D341Med (cell line): ENCODE results near the gene LDLRAD3.

Experiments used
- DNase-seq: peaks from one replicate; pipeline ENCODE4 v3.0.0; 2012; ENCODE audit warnings: low spot score

LDLRAD3 gene

DNA sequence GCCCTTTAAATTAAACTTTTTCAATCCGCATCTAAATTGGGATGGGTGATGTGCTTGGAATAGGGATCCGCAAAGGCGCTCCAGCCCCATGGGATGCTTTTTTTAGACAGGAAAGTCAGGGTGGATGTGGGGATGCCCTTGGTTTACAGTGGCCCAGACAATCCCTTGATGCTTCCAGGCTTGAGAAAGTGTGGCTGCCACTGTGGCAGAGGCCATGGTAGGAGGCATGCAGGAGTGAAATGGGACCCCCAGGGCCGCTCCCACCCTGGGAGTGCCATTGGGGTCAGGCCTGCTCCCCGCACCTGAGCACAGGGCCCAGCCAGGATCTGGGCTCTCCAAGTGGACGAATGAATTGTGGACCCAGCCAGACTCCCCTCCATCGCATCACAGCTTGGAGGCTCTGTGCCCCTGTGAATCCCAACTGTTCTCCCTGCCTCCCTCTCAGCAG lies 269.6 kb downstream of the LDLRAD3 start:
- DNase-seq = no peak

DNA sequence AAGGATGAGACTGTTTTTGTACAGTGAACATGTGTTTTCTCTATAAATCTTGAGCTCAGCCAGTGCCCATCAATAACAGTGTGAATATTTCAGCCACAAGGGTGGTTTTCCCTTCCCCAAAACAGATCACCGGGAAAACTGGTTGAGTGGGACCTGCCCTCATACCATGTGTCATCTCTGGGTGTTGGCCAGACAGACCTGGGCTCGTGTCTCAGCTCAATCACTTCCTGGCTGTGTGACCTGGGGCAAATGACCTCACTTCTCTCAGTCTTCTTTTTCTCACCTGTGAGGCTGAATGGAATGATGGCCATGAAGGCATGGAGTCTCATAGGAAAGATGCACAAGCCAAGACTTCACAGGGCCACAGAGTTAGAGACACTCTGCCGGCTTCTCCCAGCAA lies 270.6 kb downstream of the LDLRAD3 start:
- DNase-seq = no peak

DNA sequence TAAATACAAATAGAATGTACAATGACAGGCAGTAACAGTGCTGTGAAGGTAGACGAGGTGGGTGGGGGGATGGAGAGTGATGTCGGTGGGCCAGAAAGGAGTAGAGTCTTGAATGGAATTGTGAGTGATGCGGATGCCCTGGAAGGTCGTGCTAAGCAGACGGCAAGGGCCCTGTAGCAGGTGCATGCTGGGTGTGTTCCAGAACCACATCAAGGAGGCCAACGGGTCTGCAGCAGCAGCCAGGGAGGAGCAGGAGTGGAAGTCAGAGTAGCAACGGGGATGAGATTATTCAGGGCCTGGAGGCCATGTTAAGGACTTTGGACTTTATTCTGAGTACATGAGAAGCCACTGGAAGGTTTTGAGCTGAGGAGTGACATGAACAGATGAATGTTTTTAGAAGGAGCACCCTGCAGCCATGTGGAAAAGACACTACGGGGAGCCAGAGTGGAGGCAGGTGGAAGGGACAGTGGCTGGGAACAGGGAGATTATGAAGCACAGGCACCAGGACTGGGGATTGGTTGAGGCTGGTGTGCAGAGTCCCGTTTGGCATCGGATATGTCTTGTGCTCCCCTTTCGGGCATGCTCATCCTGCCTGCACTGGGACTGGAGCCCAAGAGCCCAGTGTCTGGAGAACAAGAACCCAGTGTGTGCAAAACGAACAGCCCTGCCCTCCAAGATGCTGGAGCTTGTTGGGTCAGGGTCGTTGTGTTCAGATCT lies 271.3 kb downstream of the LDLRAD3 start:
- DNase-seq = no peak

DNA sequence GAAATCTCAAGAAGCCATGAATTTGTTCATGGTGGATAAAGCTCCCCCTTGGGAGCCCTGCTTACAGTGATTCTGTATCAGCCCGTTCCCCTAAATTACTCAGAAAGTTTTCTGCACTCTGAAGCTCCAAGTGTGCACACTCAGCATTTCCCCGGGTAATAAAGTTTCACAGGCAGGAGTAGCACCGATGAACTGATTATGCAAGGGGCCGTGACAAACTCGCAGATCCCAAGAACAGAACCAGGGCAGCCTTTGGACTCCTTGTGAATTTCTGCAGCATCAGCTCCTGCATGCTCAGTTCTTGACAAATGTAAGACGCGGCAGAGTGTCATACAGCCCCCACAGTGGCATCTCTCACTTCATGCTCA lies 271.8 kb downstream of the LDLRAD3 start:
- DNase-seq = no peak

DNA sequence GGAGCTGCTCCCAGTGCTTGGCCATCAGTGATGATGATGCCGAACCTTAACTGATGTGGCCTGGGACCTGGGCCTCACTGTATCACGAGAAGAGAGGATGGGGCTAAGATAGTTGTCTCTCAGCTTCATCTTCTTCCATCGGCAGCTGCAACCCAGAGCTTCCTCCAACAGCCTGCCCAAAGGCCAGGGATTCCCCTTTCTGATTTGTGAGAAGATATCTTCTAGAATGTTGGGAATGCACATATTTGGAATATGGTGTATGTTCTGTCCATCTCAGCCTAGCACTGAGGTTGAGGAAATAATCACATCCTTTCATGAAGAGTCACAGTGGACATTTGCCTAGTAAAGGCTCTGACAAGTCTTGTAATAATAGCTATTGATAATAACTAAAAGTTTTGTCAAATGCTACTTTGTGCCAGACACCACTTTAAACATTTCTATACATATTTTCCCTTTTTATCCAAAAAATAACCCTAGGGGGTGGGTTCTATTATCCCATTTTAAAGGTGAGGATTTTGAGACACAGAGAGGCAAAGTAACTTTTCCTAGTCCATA lies 272.3 kb downstream of the LDLRAD3 start:
- no peak for DNase-seq

DNA sequence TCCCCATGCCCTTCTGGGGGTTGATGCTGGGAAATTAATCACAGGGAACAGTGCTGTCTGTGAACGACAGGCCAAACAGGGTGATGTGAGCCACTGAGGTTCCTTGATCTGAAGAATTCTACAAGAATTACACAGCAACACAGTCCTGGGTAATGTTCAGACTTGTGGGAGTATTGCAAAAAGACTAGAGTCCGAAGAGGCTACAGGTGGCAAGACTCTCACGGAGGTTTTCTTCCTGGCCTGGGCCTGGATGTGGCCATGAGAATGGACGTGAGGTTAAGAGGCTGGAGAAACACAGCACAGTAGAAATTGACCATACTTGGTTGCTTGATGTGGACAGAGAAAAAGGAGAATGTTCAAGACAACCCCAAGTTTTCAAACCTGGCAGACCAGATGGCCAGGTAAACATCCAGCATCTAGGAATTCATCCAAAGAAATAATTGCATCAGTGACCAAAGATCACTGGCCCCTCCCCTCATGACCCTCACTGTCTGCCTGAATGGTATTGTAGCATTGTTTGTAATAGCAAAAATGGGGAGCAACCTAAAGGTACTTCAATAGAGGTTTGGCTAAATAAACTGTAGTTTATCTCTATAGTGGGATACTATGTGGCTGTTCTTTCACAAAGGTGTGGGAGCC lies 274.5 kb downstream of the LDLRAD3 start:
- no peak for DNase-seq

DNA sequence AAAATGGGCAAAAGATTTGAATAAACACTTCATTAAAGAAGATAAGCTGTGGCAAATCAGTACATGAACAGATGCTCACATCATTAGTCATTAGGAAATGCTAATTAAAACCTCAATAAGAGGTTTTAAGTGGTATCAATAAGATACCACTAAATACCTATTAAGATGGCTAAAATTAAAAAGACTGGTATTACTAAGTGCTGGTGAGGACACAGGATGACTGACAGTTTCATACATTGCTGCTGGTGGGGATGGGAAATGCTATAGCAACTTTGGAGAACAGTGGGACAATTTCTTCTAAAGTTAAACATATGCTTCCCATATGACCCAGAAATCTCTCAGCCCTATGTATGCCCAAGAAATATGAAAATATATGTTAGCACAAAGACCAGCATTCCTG lies 276.1 kb downstream of the LDLRAD3 start:
- DNase-seq = no peak

DNA sequence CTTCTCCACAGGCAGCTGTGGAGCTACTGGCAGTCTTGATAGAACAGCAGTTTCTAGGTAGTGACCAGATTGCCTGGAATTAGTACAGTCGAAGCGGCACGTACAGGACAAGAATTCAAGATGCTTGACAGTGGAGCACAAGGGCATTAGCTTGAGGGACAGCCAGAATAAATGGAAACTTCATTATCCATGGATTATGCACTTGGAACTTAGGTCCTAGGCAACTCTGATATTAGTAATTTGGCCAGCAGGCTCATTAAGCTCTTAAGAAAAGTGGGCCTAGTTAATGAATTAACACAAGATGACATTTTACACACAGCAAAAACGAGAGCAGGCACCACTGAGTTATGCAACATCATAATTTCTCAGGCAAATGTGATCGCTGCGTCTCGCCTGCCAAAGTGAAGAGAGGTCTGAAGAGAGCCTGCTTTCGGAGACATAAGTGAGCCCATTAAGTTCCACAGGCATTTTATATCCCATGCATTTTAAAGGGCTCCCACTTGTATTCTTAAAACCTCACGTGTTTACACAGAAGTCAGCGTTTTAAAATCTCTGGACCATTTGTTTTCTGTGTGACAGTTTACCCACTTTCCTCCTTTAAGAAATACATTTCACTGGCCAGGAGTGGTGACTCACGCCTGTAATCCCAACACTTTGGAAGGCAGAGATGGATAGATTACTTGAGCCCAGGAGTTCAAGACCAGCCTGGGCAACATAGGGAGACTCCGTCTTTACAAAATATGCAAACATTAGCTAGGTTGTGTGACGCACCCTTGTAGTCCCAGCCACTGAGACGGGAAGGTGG lies 279.2 kb downstream of the LDLRAD3 start:
- DNase-seq = no peak

DNA sequence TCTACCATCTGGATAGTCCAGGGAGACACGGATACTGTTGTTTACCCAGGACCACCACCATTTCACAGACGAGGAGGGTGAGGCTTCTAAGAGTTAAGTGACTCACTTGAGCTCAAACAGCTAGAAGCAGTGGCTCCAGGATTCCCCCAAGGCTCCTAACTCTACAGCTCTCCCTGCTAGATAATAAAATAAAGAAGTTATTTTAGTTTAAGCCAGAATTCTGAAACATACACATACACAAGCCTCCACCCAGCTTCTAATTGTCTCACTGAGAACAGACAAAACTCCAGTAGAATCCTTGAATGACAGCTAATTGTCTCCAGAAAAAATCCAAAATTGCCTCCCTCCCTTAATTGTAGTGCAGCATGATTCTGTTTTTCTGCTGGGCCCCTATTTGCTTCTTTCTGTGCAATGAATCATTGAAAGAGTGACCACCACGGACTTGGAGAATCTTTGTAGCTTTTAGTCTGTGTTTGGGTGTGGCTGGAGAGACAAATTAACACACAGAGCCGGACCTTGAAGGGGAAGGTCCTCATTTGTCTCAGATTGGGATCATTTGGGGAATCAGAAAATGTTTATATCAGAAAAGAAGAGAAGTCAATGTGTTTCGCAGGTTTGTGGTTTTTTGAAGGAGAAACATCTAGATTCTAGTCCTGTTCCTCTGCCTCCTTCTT lies 280.5 kb downstream of the LDLRAD3 start:
- no peak for DNase-seq

DNA sequence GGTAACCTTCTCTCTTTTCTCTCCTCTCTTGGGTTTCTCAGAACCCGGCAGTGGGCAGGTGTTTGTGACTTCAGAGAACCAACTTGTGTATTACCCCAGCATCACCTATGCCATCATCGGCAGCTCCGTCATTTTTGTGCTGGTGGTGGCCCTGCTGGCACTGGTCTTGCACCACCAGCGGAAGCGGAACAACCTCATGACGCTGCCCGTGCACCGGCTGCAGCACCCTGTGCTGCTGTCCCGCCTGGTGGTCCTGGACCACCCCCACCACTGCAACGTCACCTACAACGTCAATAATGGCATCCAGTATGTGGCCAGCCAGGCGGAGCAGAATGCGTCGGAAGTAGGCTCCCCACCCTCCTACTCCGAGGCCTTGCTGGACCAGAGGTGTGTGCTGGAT lies 283.2 kb downstream of the LDLRAD3 start:
- no peak for DNase-seq

DNA sequence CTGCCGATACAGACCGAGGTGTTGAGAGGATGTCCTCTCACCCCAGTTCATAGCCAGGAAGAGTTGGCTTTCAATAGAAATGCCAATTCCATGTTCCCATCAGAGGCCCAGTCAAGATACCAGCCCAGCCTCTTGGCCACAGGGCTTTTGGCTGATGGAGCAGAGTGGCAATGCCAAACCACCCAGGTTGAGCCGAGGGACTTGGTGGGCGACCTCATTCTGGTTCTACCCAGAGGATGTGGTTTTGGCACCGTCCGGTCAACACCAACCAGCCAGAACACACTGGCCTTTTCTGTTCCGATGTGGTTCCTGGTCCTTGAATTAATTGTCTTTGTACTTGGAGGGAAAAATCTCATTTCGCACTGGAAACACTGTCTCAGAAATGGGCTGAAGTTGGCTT lies 284.8 kb downstream of the LDLRAD3 start:
- DNase-seq = no peak

DNA sequence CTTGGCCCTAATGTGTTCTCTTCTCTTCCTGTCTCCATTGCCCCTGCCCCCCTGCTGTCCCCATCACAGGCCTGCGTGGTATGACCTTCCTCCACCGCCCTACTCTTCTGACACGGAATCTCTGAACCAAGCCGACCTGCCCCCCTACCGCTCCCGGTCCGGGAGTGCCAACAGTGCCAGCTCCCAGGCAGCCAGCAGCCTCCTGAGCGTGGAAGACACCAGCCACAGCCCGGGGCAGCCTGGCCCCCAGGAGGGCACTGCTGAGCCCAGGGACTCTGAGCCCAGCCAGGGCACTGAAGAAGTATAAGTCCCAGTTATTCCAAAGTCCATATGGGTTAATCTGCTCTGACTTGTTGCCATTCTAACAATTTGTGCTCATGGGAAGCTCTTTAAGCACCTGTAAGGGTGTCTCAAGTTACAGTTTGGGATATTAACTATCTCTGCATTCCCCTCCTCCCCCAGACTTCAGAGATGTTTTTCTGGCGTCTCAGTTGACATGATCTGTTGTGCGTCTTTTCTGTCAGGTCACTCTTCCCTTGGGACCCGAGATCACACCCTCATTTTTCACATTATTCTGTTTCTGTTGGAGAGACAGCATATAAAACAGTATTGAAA lies 285.3 kb downstream of the LDLRAD3 start:
- no peak for DNase-seq

DNA sequence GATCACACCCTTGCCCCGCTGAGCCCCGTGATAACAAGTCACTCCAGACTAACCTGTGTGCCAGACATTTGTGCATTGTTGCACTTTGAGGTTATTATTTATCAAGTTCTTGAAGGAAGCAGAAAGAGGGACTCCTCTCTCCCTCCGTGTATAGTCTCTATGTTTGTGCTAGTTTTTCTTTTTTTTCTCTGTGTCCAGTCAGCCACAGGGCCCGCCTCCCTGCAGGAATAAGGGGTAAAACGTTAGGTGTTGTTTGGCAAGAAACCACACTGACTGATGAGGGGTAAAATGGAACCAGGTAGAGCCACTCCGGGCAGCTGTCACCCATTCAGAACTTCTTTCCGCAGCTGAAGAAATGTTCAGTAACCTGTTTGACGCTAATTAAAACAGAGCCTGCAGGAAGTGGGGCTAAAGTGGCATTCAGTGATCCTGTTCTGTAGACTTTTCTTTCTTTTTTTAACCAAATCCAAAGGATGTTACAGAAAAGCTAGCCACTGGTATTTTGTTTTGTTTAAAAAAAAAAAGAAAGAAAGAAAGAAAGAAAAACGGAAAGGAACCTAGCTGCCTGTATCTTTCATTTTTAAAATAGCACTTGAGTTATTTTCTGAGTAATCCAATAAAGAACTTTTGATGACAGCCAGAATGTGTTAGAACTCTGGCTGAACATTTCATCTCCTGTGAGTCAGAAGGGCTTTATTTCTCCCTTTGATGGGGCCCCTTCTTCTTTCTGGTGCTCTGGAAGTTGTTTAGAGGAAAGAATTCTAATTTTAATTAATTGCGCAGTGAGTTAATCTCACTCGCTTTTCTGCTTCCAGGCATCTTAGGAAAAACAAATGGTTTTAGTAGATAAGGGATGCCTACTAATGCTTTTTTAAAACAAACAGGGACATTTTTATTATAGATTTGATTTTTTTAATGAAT lies 287.2 kb downstream of the LDLRAD3 start:
- DNase-seq = no peak

DNA sequence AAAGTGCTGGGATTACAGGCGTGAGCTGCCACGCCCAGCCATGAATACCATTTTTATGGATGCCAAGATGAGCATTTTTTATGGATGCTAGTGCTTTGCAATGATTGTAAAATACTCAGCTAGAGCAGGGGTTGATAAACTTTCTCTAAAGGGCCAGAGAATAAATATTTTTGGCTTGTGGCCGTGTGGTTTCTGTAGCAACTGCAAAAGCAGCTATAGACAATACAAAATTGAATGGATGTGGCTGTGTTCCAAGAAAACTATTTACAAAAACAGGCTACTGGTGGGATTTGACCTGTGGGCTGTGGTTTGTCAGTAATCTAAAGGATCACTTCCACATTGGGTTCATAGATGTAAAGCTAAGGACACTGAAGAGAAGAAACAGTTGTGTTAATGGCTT lies 289.3 kb downstream of the LDLRAD3 start:
- no peak for DNase-seq

DNA sequence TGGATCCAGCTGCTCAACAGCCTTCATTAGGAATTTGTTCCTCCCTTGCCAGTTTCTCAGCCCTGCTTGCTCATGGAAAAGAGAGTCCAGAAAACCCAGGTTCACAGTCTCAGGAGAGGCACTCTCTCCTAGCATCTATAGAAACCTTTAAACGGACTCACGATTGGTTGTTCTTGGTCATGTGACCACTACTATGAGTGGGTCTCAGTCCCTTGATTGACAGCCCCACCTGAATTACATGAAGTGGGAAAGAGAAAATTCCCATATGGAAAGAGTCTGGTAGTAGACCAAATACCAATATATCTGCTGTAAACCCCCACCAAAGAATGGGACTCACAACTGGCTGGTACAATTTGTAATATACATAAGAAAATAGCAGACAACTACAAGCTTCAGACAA lies 291.0 kb downstream of the LDLRAD3 start:
- DNase-seq = no peak

DNA sequence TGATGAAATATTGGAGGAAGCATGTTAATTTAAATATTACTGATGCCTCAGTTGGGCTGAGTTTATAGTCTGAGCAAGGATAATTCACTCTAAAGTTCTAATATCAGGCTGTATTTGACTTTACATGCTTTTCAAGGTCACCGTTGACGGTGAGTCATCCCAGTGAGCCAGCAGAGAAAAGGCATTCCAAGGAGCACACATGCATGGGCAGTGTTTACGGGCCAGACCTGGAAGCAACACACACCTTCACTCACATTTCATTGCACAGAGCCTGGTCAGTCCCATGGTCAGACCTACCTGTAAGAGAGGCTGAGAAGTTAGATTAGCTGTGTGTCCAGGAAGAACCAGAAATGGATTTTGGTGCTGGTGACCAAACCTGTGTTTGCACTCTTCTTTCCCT lies 291.9 kb downstream of the LDLRAD3 start:
- DNase-seq = no peak

DNA sequence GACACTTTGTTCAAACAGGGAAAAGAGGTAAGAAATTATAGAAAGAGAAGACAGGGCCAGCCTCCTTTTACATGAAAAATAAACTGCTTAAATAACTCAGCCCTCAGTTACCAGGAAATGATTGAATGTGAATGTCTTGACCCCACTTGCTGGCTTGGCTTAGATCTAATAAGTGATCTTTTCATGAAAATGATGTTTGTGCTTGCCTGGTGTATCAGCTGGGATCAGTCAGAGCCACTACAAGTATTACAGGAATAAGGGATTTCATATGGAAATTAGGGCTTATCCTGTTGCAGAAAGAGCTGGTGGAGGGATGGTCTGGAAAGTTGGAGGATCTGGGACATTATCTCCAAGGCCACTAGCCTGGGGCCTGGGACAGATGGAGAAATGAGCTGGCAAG lies 293.5 kb downstream of the LDLRAD3 start:
- no peak for DNase-seq

DNA sequence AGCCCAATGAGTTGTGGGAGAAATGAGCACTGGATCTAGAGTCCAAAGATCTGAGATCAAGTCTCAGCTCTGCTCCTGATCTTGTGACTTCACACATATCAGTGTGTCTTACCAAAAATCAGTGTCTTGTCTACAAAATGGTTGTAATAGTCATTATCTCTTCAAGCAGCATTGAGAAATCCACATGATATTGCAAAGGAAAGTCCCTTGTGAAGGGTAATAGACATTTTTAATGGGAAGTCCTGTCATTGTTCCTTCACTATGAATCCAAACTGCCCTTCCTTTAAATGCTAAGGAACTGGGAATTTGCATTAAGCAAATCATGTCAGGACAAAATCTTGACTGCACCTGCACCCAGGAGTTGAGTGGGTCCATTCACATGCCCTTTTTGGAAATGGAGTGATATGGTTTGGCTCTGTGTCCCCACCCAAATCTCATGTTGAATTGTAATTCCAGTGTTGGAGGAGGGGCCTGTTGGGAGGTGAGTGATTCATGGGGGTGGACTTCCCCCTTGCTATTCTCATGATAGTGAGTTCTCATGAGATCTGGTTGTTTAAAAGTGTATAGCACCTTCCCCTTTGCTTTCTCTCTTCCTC lies 294.3 kb downstream of the LDLRAD3 start:
- no peak for DNase-seq

DNA sequence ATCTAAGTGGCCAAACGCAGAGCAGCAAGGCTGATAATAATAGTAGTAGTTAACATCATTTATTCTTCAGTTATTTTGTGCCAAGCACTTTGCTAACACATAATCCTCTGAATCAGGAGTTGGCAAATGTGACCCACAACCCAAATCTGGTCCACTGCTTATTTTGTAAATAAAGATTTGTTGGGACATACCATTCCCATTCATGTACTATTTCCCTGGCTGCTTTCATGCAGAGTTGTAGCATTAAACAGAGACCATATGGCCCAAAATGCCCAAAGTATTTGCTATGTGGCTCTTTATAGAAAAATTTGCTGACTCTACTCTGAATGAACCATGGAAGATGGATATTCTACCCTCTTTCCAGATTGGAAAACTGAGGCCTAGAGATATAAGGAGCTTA lies 295.0 kb downstream of the LDLRAD3 start:
- no peak for DNase-seq

DNA sequence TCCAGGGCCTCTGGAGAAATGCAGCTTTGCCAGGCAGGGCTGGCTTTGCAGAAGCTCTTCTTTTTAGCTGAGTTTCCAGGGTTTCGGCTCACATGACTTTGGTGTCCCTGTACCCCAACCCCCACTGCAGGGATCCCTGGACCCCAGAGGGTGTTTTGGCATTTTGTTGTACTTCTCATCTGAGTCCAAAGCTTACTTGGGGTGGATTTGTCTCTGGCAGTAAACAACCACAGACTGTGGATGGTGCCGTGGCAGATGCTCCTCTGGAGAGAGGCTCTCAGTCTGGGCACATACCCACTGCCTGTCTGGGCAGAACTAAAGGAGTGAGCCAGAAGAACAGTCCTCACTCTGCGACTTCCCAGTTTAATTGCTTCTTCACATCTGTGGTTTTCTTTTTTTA lies 295.8 kb downstream of the LDLRAD3 start:
- no peak for DNase-seq
